Activated naive CD8-positive, alpha-beta T cell treated with anti-CD3 and anti-CD28 coated beads, Interleukin-2, amount 50 U/mL, for 24 hours (primary cell): Measurements from ENCODE around the gene FBLIM1.
"Not testable (repeated sequence)": the region's sequence is repeated elsewhere in the genome, so short reads cannot be mapped to it uniquely, and the experiment has no call there.

Source experiments
- ATAC-seq: fragments of 150-1000 bp; cut with Tn5 transposase; one replicate; pipeline ENCODE4 v1.10.0; 2021
- DNase-seq: peaks from one replicate; pipeline ENCODE4 v3.0.0; 2021
- H3K27ac Mint-ChIP-seq: one replicate; pipeline ENCODE4 v1.8.0; 2021; ENCODE audit warnings: mild to moderate bottlenecking, mixed read lengths
- H3K27me3 Mint-ChIP-seq: one replicate; pipeline ENCODE4 v1.8.0; 2021; ENCODE audit warnings: mixed read lengths
- H3K36me3 Mint-ChIP-seq: one replicate; pipeline ENCODE4 v1.8.0; 2021; ENCODE audit warnings: low read depth, mixed read lengths
- H3K4me1 Mint-ChIP-seq: one replicate; pipeline ENCODE4 v1.8.0; 2021; ENCODE audit warnings: mixed read lengths
- H3K4me3 Mint-ChIP-seq: one replicate; pipeline ENCODE4 v1.8.0; 2021; ENCODE audit warnings: mild to moderate bottlenecking, moderate library complexity, mixed read lengths
- H3K9me3 Mint-ChIP-seq: one replicate; pipeline ENCODE4 v1.8.0; 2021; ENCODE audit warnings: mixed read lengths

Gene FBLIM1

GRCh38 chr1:15797614-15798390 is 39.2 kb downstream of the FBLIM1 start:
- ATAC-seq: no peak
- Mint-ChIP-seq H3K4me1 (peaks cover 16% of the 10 kb centered on the region), H3K27ac (no peak overlapping the region), H3K9me3 (no peaks in the 10 kb centered on the region), H3K27me3 (peaks cover 8% of the 10 kb centered on the region), H3K4me3 (no peak overlapping the region), H3K36me3 (no peaks in the 10 kb centered on the region)
- no peak for DNase-seq

- H3K27ac Mint-ChIP-seq: no peak overlapping the region
- no peak overlapping the region for H3K4me3 Mint-ChIP-seq
- H3K9me3 Mint-ChIP-seq: no peaks in the 10 kb centered on the region
- H3K36me3 Mint-ChIP-seq: no peaks in the 10 kb centered on the region
- peak; percentile 75 for ATAC-seq
- peaks cover 8% of the 10 kb centered on the region for H3K27me3 Mint-ChIP-seq
- peaks cover 16% of the 10 kb centered on the region for H3K4me1 Mint-ChIP-seq
- peak; percentile 37 for DNase-seq
These were observed 40.6 kb downstream of the FBLIM1 start for GRCh38 chr1:15799004-15799867.

- H3K4me3 Mint-ChIP-seq: no peak overlapping the region
- H3K27ac Mint-ChIP-seq: no peak overlapping the region
- DNase-seq: no peak
- no peaks in the 10 kb centered on the region for H3K36me3 Mint-ChIP-seq
- peaks cover 8% of the 10 kb centered on the region for H3K27me3 Mint-ChIP-seq
- H3K4me1 Mint-ChIP-seq: peaks cover 12% of the 10 kb centered on the region
- H3K9me3 Mint-ChIP-seq: no peaks in the 10 kb centered on the region
- ATAC-seq: no peak
These were observed 41.6 kb downstream of the FBLIM1 start for GRCh38 chr1:15799928-15800835.

DNA sequence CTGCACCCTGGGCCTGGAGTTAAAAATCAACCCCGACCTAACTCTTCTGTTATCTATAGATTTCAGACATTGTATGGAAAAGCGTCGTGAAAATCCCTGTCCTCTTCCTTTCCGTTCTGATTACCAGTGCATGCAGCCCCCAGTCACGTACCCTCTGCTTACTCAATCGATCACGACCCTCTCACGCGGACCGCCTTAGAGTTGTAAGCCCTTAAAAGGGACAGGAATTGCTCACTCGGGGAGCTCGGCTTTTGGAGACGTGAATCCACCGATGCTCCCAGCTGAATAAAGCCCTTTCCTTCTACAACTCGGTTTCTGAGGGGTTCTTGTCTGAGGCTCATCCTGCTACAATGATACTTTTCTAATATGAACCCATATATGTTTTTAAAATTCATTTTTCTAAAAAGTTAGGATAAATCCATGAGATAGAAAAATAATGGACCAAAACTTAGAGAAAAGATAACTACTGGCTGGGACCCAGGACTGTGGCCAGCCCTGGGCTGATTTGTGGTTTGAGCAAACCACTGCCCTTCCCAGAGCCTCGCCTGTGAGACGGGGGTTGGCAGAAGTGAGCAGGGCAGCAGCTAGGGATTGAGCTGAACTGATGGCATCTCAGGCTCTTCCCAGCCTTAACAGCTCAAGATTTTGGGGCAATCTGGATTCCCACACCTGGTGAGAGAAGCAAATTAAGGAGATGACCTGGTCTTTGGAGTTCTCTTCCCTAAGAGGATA is 43.8 kb downstream of the FBLIM1 start:
- Mint-ChIP-seq H3K4me1 (peaks cover 8% of the 10 kb centered on the region), H3K27ac (no peak overlapping the region), H3K27me3 (peaks cover 8% of the 10 kb centered on the region), H3K9me3 (no peaks in the 10 kb centered on the region), H3K4me3 (no peak overlapping the region), H3K36me3 (no peaks in the 10 kb centered on the region)
- DNase-seq (no peak), ATAC-seq (no peak)

- H3K27me3 Mint-ChIP-seq: peaks cover 8% of the 10 kb centered on the region
- ATAC-seq: no peak
These were observed 44.8 kb downstream of the FBLIM1 start for GRCh38 chr1:15803380-15803779.

DNA sequence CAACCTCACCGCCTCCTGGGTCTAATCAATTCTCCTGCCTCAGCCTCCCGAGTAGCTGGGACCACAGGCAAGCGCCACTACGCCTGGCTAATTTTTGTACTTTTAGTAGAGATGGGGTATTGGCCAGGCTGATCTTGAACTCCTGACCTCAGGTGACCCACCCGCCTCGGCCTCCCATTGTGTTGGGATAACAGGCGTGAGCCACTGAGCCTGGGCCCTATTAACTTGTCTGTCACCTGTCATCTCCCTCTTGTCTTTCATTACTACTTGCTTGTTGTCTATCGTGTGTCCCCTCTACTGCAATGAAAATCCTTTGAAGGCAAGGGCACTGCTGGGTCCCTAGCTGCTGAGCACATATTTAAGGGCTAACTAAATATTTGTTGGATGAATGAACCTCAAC is 45.5 kb downstream of the FBLIM1 start:
- DNase-seq (no peak), ATAC-seq (no peak)
- Mint-ChIP-seq H3K27me3 (peaks cover 8% of the 10 kb centered on the region), H3K4me1 (peaks cover 5% of the 10 kb centered on the region), H3K9me3 (no peaks in the 10 kb centered on the region), H3K36me3 (no peaks in the 10 kb centered on the region), H3K27ac (no peak overlapping the region), H3K4me3 (no peak overlapping the region)

More at GRCh38 chr1:15803380-15803779, 44.8 kb downstream of the FBLIM1 start:
- Mint-ChIP-seq H3K27ac (no peak overlapping the region), H3K4me1 (peaks cover 8% of the 10 kb centered on the region), H3K4me3 (no peak overlapping the region), H3K36me3 (no peaks in the 10 kb centered on the region), H3K9me3 (no peaks in the 10 kb centered on the region)
- DNase-seq: peak; percentile 8

GRCh38 chr1:15807121-15807520 is 48.5 kb downstream of the FBLIM1 start:
- ATAC-seq: no peak
- no peaks in the 10 kb centered on the region for H3K36me3 Mint-ChIP-seq
- H3K27ac Mint-ChIP-seq: no peak overlapping the region
- no peaks in the 10 kb centered on the region for H3K9me3 Mint-ChIP-seq
- no peak overlapping the region for H3K4me3 Mint-ChIP-seq
- no peaks in the 10 kb centered on the region for H3K4me1 Mint-ChIP-seq
- no peak for DNase-seq
- peaks cover 2% of the 10 kb centered on the region for H3K27me3 Mint-ChIP-seq

DNA sequence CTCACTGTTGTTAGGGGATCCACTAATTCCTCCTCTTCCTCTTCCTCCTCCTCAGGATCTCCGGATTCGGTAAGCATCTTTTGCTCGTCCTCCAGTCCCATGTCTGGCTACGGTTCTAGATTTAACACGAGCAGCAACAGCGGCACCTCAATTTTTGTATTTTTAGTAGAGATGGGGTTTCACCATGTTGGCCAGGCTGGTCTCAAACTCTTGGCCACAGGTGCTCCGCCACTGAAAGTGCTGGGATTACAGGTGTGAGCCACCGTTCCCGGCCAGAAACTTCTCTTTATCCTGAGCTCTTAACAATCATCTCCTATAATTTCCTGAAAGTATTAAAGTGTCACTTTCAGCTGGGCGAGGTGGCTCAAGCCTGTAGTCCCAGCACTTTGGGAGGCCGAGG is 49.0 kb downstream of the FBLIM1 start, which contains the start of gene UQCRHL:
Gene UQCRHL, minus strand, starts transcription at position 101 of the 400 bp plus-strand sequence. Its CDS starts 0 bp downstream, at position 101.
- not testable (repeated sequence) for H3K36me3 Mint-ChIP-seq, H3K9me3 Mint-ChIP-seq, ATAC-seq, H3K27me3 Mint-ChIP-seq, H3K4me1 Mint-ChIP-seq, H3K4me3 Mint-ChIP-seq, DNase-seq, H3K27ac Mint-ChIP-seq

DNA sequence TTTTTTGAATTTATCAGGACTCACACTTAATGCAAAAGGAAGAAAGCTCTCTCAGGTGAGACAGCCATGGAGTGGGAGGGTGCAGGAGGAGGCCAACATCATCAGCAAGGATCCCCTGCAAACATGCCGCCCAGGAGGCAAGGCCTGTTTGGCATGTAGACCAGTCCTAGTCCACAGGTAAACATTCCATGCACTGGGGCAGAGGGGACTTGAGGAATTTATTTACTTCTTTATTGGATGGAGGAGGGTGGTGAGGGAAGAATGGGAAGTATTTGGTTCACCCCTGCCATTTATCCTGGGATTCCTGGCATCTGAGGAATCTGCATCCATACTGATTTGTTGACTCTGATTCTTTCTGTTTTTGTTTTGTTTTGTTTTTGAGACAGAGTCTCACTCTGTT is 50.4 kb downstream of the FBLIM1 start:
- H3K4me3 Mint-ChIP-seq: no peak overlapping the region
- no peaks in the 10 kb centered on the region for H3K4me1 Mint-ChIP-seq
- ATAC-seq (no peak), DNase-seq (no peak)
- no peaks in the 10 kb centered on the region for H3K27me3 Mint-ChIP-seq
- H3K9me3 Mint-ChIP-seq: no peaks in the 10 kb centered on the region
- H3K36me3 Mint-ChIP-seq: no peaks in the 10 kb centered on the region
- no peak overlapping the region for H3K27ac Mint-ChIP-seq

DNA sequence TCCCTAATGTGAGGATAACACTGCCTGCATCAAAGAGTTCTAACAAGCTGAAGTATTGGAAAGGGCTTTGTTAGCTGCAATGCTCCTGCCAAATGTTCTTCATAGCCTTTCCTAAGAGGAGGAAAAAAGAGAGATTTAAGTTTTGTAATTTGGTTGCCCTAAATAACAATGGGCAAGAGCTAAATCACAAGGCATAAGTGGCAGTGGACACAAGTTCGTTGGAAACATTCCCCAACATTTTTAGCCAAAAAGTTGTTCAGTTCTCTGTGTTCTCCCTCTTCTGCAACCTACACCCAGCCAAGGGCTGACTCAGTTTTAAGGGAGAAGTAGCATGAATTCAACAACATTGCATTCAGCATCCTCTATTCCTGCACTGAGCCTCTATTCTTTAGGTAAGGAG is 51.5 kb downstream of the FBLIM1 start:
- H3K4me1 Mint-ChIP-seq: no peaks in the 10 kb centered on the region
- no peak overlapping the region for H3K4me3 Mint-ChIP-seq
- DNase-seq (no peak), ATAC-seq (no peak)
- H3K9me3 Mint-ChIP-seq: no peaks in the 10 kb centered on the region
- no peaks in the 10 kb centered on the region for H3K36me3 Mint-ChIP-seq
- no peak overlapping the region for H3K27ac Mint-ChIP-seq
- H3K27me3 Mint-ChIP-seq: no peaks in the 10 kb centered on the region

GRCh38 chr1:15816674-15817073 is 58.1 kb downstream of the FBLIM1 start:
- H3K36me3 Mint-ChIP-seq: no peaks in the 10 kb centered on the region
- DNase-seq (no peak), ATAC-seq (no peak)
- H3K9me3 Mint-ChIP-seq: no peaks in the 10 kb centered on the region
- no peaks in the 10 kb centered on the region for H3K27me3 Mint-ChIP-seq
- peaks cover 7% of the 10 kb centered on the region for H3K4me1 Mint-ChIP-seq
- no peak overlapping the region for H3K4me3 Mint-ChIP-seq
- H3K27ac Mint-ChIP-seq: no peak overlapping the region

DNA sequence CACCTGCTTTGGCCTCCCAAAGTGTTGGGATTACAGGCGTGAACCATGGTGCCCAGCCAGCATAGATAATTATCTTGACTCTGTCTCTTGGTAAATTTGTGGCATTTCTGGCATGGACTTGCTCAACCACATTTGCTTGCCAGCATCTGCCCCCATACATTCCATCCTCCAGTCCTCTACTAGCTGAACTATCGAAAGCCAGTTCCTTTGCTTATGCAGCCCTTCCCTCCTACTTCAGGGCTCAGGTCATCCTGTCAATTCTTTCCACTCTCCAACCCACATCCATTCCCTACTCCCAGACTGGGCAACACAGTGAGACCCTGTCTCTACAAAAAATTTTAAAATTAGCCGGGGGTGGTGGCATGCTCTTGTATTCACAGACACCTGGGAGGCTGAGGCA is 61.9 kb downstream of the FBLIM1 start:
- Mint-ChIP-seq H3K4me1 (peaks cover 6% of the 10 kb centered on the region), H3K9me3 (no peaks in the 10 kb centered on the region), H3K27me3 (no peaks in the 10 kb centered on the region), H3K4me3 (no peak overlapping the region), H3K36me3 (no peaks in the 10 kb centered on the region), H3K27ac (no peak overlapping the region)
- DNase-seq (no peak), ATAC-seq (no peak)

DNA sequence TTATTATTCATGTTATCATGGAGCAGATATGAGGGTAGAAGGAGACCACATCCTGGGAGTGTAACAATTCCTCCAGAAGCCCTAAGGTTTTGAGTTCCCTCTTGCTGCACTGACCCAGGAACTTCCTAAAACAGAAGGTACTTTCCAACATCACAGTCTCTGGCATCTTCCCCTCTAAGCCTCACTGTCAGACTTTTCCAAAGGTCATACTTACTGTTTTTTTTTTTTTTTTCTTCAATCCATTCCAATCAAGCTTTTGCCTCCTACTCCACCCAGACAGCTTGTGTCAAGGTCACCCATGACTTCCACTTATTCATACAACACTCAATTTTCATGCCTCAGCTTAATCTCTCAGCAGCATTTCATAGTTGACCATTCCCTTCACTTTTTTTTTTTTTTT is 67.2 kb downstream of the FBLIM1 start:
- ATAC-seq (no peak), DNase-seq (no peak)
- Mint-ChIP-seq H3K27me3 (no peaks in the 10 kb centered on the region), H3K4me1 (peaks cover 21% of the 10 kb centered on the region), H3K36me3 (no peaks in the 10 kb centered on the region), H3K27ac (no peak overlapping the region), H3K9me3 (no peaks in the 10 kb centered on the region), H3K4me3 (no peak overlapping the region)
